GM18505 (cell line): ENCODE results near the gene FLVCR1.
"Not testable (repeated sequence)": the region's sequence is repeated elsewhere in the genome, so short reads cannot be mapped to it uniquely, and the experiment has no call there.

ENCODE experiments used
- ATAC-seq: cut with Tn5 transposase; IDR thresholded peaks from one replicate; pipeline ENCODE4 v1.9.1; 2021; ENCODE audit not compliant: unreplicated experiment
- POLR2A ChIP-seq: IDR thresholded peaks from 4 replicates; pipeline ENCODE4 v1.6.1; 2011; ENCODE audit warnings: borderline replicate concordance; ENCODE audit not compliant: insufficient read depth, insufficient read length; ENCODE audit errors: extremely low read depth

FLVCR1 gene

DNA sequence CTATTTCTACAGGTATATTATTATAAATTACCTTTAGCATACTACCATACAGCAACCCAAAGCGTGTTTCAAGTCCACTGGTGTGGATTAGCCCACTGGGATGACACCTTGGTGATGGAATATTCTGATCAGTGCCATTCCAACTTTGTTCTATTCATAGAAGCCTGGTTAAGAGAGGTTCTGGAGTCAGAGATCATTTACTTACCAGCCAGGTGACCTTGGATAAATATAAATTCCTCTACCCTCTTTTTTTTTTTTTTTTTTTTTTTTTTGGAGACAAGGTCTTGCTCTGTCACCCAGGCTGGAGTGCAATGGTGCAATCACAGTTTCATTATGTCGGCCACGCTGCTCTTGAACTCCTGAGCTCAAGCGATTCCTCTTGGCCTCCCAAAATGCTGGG, 10.5 kb upstream of the FLVCR1 start, which contains the start of gene SPATA45:
SPATA45 (minus strand) TSS at position 101 of the 400 bp plus-strand sequence. CDS start 11,500 bp downstream, outside the sequence.
- no peak for TF ChIP-seq POLR2A

DNA sequence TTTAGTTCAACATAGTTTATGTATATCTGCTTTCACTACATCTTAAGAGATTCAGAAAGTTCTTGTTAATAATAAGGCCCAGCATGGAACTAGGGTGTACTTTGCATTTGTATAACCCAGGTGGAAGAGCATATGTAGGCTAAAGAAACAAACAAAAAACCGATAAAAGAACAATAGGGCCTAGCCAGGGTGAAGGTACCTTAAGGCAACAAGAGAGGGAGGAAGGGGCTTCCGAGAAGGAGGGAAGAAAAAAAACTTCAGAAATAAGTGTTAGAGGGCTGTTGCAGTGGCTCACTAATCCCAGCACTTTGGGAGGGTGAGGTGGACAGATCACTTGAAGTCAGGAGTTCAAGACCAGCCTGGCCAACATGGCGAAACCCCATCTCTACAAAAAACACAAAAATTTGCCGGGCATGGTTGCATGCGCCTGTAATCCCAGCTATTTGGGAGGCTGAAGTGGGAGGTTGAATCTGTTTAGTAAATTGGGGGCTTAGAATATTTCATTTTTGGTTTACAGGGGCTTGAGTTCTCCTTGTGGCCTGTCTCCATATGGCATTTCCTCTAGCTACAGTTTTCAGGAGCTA, 5.9 kb upstream of the FLVCR1 start:
- no peak for ATAC-seq
- no peak for TF ChIP-seq POLR2A

More for the DNA sequence above, 10.5 kb upstream of the FLVCR1 start, which contains the start of gene SPATA45:
- ATAC-seq, result no peak

DNA sequence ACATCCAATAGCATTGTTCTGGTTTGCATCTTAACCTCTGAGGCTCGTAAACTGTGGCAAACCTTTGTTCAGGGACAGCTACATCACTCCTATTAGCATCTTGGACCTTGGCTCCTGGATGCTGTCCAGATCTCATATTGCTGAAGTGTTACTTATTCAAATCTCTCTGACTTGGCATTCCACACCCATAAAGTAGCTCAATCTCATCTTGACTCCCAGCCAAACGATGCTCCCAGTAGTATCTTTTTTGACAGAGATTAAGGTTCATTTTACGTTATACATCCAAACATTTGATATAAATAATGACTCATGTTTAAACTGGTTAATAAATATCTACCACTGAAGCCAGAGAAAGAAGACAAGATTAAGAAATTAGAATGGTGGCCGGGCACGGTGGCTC, 4.4 kb upstream of the FLVCR1 start:
- TF ChIP-seq POLR2A, result no peak

DNA sequence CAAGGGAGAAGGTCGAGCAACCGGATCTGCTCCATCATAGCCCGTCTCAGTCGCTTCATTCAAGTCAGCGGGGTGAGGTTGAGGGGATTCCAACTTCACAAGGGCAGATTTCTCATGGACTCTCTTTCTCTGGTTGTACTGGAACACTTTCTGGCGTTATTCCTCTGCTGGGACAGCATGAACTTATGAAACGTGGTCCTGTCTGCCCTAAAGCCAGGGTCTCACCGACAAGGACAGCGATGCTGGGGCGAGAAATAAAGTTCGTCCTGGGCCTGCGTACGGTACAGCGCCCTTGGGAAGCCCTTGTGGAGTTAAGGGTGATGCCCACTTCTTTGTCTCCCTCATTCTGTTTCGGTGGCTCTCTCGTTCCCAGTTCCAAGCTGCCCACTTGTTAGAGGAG, 1.3 kb upstream of the FLVCR1 start:
- TF ChIP-seq POLR2A, result no peak
- no peak for ATAC-seq

More for the DNA sequence above, 4.4 kb upstream of the FLVCR1 start:
- ATAC-seq, result no peak

DNA sequence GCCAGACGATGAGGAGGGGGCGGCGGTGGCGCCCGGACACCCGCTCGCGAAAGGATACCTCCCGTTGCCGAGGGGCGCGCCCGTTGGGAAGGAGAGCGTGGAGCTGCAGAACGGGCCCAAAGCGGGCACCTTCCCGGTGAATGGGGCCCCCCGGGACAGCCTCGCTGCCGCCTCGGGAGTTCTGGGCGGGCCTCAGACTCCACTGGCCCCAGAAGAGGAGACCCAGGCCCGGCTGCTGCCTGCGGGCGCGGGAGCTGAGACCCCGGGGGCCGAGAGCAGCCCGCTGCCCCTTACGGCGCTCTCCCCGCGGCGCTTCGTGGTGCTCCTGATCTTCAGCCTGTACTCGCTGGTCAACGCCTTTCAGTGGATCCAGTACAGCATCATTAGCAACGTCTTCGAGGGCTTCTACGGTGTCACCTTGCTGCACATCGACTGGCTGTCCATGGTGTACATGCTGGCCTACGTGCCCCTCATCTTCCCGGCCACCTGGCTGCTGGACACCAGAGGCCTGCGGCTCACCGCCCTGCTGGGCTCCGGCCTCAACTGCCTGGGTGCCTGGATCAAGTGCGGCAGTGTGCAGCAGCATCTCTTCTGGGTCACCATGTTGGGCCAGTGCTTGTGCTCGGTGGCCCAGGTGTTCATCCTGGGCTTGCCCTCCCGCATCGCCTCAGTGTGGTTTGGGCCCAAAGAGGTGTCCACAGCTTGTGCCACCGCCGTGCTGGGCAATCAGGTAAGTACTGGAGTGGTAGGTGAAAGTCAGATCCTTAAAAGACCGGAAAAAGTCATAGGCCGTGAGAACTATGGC, 588 bp downstream of the FLVCR1 start:
- TF ChIP-seq POLR2A, result no peak
- ATAC-seq, result peak; percentile 12

DNA sequence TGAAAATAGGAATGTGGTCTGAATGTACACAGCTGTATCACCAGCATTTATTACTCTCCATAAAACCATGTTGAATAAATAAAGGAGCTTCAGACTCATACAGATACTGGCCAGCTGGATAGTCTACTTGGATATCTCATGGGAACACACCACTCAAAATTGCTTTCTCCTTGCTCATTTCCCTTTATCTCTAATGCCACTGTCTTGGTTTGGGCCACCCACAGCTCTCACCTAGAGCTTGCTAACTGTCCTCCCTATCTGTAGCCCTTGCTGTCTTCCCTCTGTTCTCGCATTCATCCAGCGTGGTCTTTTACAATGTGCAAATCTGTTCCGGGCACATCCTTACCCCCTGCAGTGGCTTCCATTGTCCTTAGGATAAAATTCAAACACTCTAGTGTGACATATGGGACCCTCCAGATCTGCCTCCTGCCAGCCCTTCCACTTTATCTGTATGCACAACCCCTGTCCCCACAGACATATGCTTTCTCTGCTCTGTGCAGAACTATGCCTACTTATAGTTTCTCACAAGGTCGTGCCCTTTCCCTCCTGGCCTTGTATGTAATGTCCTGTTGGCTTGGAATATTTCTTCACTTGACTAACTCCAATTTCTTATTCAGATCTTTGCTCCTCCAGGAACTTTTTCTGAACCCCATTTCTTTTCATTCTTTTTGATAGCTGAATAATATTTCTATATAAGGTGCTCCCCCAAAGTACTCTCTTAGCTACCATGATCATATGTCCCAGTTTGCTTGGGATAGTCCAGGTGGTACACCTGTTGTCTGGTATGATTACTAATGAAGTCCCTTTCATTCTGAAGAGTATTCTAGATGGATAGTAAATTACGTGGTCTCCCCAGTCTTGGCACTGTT, 2.9 kb downstream of the FLVCR1 start:
- no peak for TF ChIP-seq POLR2A
- no peak for ATAC-seq

DNA sequence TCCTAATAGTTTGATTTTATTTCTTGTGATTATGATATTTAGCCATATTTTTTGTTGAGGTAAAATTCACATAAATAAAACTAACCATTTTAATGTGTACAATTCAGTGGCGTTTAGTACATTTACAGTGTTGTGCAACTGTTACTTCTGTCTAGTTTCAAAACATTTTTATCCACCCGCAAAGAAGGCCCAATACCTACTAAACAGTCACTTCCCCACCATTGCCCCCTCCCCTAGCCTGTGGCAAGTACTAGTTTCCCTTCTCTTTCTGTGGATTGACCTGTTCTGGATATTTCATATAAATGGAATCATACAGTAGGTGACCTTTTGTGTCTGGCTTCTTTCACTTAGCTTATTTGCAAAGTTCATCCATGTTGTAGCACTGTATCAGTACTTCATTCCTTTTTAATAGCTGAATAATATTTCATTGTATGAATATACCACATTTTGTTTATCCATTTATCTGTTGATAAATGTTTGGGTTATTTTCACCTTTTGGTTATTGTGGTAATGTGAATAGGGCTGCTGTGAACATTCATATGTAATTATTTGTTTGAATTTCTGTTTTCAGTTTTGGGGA, 4.1 kb downstream of the FLVCR1 start:
- TF ChIP-seq POLR2A, result no peak
- no peak for ATAC-seq

DNA sequence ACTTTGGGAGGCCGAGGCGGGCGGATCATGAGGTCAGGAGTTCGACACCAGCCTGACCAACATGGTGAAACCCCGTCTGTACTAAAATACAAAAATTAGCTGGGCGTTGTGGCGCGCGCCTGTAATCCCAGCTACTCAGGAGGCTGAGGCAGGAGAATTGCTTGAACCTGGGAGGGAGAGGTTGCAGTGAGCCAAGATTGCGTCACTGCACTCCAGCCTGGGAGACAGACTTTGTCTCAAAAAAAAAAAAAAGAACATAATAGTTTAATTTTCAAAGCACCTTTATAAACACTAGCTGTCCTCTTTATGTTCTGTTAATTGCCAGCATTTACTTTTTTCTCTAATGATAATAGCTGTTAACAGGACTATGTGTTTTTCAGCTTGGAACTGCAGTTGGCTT, 5.3 kb downstream of the FLVCR1 start:
- not testable (repeated sequence) for ATAC-seq

DNA sequence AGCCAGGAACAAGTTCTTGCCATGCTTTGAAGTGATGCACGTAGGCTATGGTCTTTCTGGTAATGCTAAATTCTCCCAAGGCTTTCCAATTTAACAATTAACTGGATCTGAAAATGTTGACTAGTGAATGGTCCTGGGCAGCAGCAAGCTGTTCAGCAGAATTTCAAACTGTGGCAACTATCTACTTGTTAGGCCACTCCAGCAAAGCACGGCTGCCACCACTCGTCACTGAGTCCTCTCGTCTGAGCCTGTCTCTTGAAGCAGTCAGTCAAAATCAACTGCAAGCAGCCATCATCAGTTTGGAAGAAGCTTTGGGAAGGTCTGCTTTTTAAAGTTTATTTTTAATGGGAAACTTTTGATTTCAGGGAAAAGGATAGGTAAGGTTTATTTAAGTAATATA, 6.1 kb downstream of the FLVCR1 start:
- no peak for ATAC-seq

DNA sequence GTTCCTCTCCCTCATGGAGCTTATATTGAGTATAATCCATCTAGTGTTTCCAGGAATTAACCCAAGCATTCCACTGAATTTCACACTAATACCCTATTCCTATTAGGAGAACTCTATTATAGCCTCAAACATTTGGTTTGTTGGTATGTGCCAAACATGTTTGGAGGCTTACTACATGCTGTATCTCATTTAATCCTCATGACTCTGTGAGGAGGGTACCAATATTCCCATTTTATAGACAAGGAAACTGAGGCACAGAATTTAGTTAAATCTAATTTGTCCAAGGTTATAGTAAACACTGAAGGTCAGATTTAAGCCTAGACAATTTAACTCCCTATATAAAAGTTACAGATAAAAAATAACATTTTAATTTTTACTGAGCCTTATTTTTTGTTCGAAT, 9.1 kb downstream of the FLVCR1 start:
- TF ChIP-seq POLR2A, result no peak
- no peak for ATAC-seq

More for the DNA sequence above, 6.1 kb downstream of the FLVCR1 start:
- no peak for TF ChIP-seq POLR2A

DNA sequence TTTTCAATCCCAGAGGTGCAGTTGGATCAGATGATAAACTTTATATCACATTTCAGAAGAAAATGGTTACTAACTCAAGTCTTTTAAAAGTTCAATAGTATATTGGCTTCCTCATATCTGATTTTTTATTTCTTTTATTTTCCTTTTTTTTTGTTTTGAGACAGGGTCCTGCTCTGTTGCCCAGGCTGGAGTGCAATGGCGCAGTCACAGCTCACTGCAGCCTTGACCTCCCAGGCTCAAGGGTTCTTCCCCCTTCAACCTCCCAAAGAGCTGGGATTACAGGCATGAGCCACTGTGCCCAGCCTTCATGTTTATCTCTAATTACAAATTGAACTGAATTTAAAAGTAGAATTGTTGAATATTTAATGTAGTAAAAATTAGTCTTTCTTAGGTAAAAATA, 13.9 kb downstream of the FLVCR1 start:
- TF ChIP-seq POLR2A, result no peak
- no peak for ATAC-seq

DNA sequence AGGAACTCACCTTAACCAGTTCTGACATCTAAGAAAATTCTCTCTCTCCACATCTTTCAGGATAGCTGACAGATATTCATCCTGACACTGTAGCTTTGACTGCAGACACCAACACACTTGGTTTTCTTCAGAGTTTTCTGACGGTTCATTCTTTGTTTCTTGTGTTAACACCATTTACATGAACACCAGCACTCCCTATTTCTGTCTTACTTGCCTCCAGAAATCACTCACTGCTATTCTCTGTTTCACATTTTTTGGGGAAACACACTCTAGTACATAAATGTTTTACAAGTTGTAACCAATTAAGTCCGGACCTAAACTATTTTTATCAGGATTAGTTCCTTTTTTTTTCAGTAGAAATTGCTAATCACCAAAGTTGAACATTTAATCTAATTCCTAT, 15.4 kb downstream of the FLVCR1 start:
- no peak for TF ChIP-seq POLR2A
- peak; percentile 71 for ATAC-seq

DNA sequence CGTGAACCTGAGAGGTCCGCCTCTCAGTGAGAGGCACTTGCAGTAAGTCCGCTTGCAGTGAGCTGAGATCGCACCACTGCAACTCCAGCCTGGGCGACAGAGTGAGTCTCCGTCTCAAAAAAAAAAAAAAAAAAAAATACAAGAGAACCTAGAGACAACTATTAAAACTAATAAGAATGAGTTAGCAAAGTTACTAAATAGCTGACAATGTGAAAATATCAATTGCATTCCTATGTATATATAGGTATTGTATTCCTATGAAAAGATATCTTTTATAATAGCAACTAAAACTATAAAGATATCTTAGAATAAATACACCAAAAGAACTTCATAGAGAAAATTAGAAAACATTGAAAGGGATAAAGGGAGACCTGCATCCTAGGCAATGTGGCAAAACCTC, 20.3 kb downstream of the FLVCR1 start:
- no peak for TF ChIP-seq POLR2A
- ATAC-seq, result no peak

DNA sequence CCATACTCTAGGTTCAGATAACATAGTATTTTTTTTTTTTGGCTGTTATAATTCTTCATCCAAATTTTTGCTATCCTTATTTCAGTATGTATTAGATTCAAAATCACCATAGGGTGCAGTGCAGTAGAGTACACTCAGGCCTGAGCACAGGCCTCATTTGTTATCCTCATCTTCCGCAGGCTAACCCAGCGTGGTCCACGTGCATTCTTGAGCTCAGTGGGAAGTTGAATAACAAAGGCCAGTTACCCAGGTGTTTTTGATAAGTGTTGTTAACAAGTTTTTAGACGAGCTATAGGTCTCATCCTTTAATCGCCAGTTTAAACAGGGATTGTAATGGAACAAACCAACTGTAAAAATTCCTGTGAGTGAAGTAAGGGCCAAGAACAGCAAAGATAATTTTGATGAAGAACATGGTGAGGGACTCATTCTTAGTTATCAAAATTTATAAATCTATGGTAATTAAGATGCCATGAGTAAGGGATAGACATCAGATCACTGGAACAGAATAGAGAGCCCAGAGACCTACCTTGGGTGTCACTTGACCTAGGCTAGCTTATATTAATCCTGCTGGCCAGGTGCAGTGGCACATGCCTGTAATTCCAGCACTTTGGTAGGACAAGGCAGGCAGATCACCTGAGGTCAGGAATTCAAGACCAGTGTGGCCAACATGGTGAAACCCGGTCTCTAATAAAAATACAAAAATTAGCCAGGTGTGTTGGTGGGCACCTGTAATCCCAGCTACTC, 22.0 kb downstream of the FLVCR1 start:
- no peak for TF ChIP-seq POLR2A
- no peak for ATAC-seq
